HG03565 (cell line): ENCODE data around the gene SLC25A47.

ENCODE experiments used
- ATAC-seq: cut with Tn5 transposase; IDR thresholded peaks from one replicate; pipeline ENCODE4 v1.9.1; 2021; ENCODE audit warnings: mild to moderate bottlenecking, moderate library complexity; ENCODE audit not compliant: unreplicated experiment

SLC25A47 gene

GRCh38 chr14:100322138-100322957 is 791 bp upstream of the SLC25A47 start:
- no peak for ATAC-seq

GRCh38 chr14:100323942-100324307 is 786 bp downstream of the SLC25A47 start:
- ATAC-seq: no peak

GRCh38 chr14:100325231-100325632 is 2.1 kb downstream of the SLC25A47 start:
- no peak for ATAC-seq

GRCh38 chr14:100325958-100326357 is 2.8 kb downstream of the SLC25A47 start:
- ATAC-seq: no peak

- ATAC-seq: no peak
These were observed 4.0 kb downstream of the SLC25A47 start for GRCh38 chr14:100327128-100327527.

GRCh38 chr14:100328495-100329163 is 5.5 kb downstream of the SLC25A47 start:
- ATAC-seq: no peak

GRCh38 chr14:100329233-100330006 is 6.3 kb downstream of the SLC25A47 start:
- ATAC-seq: no peak

- no peak for ATAC-seq
These were observed 6.8 kb downstream of the SLC25A47 start for GRCh38 chr14:100330007-100330344.

GRCh38 chr14:100330388-100330931 is 7.3 kb downstream of the SLC25A47 start:
- no peak for ATAC-seq

- ATAC-seq: no peak
These were observed 9.0 kb downstream of the SLC25A47 start for GRCh38 chr14:100332071-100332639.

- peak; percentile 66 for ATAC-seq
These were observed 9.7 kb downstream of the SLC25A47 start for GRCh38 chr14:100332797-100333196.

GRCh38 chr14:100333311-100333710 is 10.2 kb downstream of the SLC25A47 start:
- ATAC-seq: no peak

GRCh38 chr14:100333827-100334226 is 10.7 kb downstream of the SLC25A47 start:
- no peak for ATAC-seq

- ATAC-seq: no peak
These were observed 11.8 kb downstream of the SLC25A47 start for GRCh38 chr14:100334904-100335303.

- peak; percentile 46 for ATAC-seq
These were observed 13.7 kb downstream of the SLC25A47 start for GRCh38 chr14:100336618-100337530.

- ATAC-seq: no peak
These were observed 16.8 kb downstream of the SLC25A47 start for GRCh38 chr14:100339766-100340422.

- no peak for ATAC-seq
These were observed 17.3 kb downstream of the SLC25A47 start for GRCh38 chr14:100340423-100340813.

GRCh38 chr14:100341301-100342031 is 18.3 kb downstream of the SLC25A47 start:
- ATAC-seq: no peak

GRCh38 chr14:100342195-100342594 is 19.1 kb downstream of the SLC25A47 start:
- no peak for ATAC-seq
